ENCODE data around the gene AGPAT4.

GRCh38 chr6:161319231-161319630, 45.4 kb upstream of the AGPAT4 start:
- TF ChIP-seq CTCF (IDR thresholded peaks at IDR 0.05): no peak
- no peak for TF ChIP-seq EP300 (IDR thresholded peaks at IDR 0.05)
- no peak for TF ChIP-seq PHF8 (IDR thresholded peaks at IDR 0.05; ENCODE audit: borderline replicate concordance, low read depth)
- no peak for TF ChIP-seq POLR2A (IDR thresholded peaks at IDR 0.05; ENCODE audit: low read length)
- TF ChIP-seq CBX8 (IDR thresholded peaks at IDR 0.05): no peak
- no peak for TF ChIP-seq FOSB (CRISPR knock-in tag; IDR thresholded peaks at IDR 0.05)
- TF ChIP-seq RAD21 (conservative IDR thresholded peaks at IDR 0.05 in 1 of 2, IDR thresholded peaks at IDR 0.05 in 1 of 2): no peak
- TF ChIP-seq MAX (IDR thresholded peaks at IDR 0.05): no peak
- TF ChIP-seq MAFK (IDR thresholded peaks at IDR 0.05; ENCODE audit: partially characterized antibody): no peak
- no peak for TF ChIP-seq ESRRA (IDR thresholded peaks at IDR 0.05; ENCODE audit: borderline replicate concordance, low read length)

Data from A549 (cell line).